ENCODE measurements around the gene GCLM.
A peak's percentile ranks its signal among the peaks of the same experiment; 100 is the strongest.
"Not testable (repeated sequence)": the region's sequence is repeated elsewhere in the genome, so short reads cannot be mapped to it uniquely, and the experiment has no call there.

Gene GCLM, protein sequence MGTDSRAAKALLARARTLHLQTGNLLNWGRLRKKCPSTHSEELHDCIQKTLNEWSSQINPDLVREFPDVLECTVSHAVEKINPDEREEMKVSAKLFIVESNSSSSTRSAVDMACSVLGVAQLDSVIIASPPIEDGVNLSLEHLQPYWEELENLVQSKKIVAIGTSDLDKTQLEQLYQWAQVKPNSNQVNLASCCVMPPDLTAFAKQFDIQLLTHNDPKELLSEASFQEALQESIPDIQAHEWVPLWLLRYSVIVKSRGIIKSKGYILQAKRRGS

DNA sequence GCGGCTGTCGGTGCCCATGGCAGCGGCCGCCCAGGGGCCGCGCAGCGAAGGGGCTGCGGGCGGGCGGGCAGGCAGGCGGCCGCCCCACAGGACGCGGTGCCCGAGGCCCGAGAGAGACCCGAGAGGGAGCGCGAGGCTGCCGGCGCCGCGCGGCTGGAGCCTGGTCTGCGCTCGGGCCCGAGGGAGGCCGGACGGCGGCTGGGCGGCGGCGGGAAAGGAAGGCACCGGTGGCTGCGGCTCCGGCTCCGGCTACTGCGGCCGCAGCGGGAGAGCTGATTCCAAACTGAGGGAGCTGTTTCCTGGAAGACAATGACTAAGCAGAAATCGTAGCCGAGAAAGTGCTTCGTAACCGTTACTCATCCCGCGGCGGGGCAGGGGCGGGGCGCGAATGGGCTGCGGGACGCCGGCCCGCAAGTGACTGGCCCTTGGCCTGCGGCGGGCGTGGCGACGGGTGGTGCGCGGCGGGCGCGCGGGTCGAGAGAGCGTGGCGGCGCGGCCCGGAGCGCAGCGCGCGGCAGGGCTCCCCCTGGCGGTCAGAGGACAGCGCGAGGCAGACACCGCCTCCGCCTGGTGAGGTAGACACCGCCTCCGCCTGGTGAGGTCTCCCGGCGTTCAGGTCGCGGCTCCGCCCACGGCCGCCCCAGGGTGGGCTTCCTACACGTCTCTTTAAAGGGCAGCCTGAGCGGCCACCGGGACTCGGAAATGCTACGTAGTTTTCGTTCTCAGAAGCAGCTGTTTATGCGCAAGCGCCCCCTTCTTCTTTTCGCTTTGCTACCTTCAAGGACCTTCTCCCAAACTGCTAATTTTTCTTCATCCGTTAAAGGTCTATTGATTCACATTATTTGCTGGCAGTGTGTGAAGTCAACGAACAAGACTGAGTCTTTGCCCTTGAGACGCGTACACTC lies at the start of gene GCLM:
Gene GCLM (minus strand): TSS at position 285 of the 905 bp plus-strand sequence. CDS start 267 bp downstream, at position 18.
- intact Hi-C loops (cut with DNase I), result loop anchor here (1.0 to 2.0 kb wide), 2 partner anchors 30 to 61 kb away; partner anchors contain the start of gene DNTTIP2
- peak; percentile 78 to 98 (median 86) for DNase-seq

DNA sequence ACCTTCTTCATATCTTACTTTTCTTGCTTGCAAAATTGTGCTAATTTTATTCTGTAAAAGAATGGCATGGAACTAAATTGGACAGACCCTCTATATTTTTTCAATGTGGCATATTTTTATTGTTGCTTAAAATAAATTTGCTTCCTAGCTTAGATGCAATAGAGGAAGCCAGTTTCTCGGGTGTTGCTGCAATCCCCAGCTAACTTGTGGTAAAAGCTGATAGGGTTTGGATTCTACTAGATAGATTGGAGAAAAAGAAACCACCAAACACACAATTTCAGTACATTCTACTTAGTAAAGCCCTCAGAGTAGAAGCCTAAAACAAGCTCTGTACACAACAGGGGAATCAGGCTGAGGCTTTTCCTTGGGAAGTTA lies 49.5 kb upstream of the GCLM start:
- no peak for DNase-seq
- intact Hi-C loops (cut with DNase I), result no loop called here

DNA sequence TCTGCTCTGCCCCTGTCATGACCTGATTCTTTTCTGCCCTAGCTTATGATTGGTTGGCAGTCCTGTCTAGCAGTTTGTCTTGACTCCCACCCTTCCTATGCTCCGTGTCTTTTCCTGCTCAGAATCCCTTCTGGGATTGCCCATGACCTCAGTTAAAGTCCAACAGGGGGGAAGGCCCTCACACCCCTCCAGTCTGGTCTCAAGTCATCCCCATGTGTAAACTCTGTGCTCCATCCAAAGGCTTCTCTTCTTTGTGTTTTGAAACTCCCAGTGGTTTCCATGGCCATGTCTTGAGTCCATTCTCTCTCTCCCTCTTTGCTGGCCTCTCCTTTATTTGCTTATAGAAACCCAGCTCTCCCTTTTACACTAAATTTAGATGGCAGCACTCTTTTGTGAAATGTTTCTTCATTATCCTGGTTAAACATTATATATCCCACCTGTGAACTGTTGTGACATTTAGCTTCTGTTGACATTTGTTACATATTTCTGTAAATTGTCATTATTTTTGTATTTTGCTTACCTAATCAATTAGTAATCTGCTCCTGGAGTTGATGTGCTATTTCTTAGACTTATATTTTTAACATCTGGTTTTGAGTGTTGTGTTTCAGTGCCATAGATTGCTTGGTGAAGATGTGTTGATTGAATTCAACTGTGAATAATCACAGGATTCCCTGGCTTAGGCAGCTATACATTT lies 48.9 kb upstream of the GCLM start:
- intact Hi-C loops (cut with DNase I), result no loop called here
- DNase-seq, result no peak

DNA sequence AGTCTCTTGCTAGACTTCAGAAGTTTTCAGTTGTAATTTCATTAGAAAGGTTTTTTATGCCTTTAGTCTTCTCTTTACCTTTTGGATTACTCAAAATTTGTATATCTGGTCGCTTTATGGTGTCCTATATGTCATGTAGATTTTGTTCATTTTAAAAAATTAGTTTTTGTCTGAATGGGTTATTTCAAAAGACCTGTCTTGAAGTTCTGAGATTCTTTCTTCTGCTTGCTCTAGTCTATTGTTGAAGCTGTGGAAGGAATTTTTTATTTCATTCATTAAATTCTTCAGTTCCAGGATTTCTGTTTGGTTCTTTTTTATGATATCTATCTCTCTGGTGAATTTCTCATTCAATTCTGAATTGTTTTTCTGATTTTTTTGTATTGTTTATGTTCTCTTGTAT lies 46.5 kb upstream of the GCLM start:
- intact Hi-C loops (cut with DNase I), result no loop called here
- no peak for DNase-seq

DNA sequence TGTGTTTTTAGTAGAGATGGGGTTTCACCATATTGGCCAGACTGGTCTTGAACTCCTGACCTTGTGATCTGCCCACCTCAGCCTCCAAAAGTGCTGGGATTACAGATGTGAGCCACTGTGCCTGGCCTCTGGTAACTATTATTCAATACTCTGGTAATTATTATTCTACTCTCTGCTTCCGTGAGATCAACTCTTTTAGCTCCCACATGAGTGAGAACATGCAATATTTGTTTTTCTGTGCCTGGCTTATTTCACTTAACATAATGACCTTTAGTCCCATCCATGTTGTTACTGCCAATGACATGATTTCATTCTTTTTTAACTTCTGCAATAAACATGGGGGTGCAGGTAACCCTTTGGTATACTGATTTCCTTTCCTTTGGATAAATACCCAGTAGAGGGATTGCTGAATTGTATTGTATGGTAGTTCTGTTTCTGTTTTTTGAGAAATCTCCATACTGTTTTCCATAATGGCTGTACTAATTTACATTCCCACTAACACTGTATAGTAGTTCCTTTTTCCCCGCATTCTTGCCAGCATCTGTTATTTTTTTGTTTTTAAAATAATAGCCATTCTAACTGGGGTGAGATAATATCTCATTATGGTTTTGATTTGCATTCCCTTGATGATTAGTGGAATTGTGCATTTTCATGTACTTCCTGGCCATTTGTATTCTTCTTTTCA lies 37.9 kb upstream of the GCLM start:
- intact Hi-C loops (cut with DNase I); DNase-seq: not testable (repeated sequence)

DNA sequence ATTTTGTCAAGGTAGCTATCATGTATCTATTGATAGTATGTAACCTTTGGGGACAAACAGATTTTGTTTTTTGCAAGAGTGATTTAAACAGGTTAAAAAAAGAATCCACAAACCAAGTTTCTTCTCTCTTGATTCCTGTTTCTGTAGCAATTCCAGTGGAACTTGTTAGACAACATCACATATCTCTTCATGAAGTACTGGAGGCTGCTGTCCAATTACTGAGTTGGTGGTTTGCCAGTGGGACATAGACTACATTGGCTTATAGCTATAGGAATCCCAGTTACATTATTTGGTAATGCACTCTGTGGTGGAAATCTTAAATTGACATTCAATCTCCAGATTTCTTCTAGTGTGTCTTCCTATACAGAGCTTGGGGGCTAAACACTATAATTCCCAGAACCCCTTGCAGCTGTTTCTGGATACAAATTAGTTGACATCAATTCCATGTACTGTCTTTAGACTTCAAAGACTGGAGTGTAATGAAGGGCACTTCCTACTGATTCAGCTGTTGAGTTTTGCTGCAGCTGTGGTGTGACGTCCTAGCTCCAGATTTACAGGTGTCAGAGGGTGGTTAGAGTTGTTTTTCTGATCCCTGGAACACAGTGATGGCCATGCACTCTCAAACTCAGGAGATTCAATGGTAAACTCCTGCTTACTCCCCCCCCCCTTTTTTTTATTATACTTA lies 29.4 kb upstream of the GCLM start:
- intact Hi-C loops (cut with DNase I), result no loop called here
- DNase-seq, result no peak

DNA sequence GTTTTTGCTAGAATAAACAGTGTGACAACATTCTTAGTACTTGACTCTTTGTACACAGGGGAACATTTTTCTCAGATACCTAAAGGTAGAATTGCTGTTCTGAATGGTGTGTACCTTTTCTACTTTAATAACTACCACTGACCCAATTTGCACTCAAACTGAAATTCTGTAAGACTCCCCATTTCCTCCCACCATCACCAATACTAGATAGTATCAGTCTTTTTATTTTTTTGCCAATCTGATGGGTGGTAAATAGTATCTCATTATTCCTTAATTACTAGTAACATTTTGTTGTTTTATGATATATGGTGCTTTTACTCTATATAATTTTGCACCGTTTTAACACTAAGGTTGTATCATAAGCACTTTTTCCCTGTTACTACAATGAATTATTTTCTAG lies 28.8 kb upstream of the GCLM start:
- intact Hi-C loops (cut with DNase I), result no loop called here
- DNase-seq, result no peak

DNA sequence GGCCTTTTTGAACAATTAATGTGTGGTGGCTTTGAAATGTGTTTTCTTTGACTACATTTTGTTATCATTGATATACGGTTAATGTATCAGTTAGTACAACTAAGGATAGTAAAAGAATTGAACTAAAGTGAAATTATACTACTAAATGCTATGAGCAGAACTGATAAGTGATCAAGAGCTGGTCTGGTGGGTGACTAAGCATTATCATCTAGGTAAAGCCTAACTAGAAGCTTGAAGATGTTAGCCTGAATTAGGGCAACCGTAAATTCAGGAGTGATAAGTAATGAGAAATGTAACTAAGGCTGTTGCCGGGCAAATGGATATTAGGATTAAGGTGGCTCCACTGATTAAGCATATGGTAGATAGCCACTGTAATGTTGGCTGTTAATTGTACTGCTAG lies 16.0 kb upstream of the GCLM start:
- DNase-seq, result no peak
- intact Hi-C loops (cut with DNase I), result no loop called here

DNA sequence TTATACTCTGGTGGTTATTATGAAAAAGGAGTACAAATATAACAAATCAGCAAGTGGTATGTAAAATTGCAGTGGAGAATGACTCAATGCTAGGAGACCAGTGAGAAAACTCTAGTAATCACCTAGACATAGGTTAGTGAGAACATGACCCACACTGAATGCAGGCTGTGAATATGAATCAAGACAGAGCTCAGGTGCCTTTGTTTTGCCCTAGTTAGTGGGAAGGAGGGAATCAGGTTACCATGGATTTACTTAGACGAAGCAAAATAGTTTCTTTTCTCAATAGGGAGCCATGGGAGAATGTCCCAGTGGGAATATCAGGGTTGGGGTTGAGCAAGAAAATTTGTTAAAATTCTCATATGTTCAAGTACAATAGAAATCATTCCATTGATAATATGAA lies 10.6 kb upstream of the GCLM start:
- intact Hi-C loops (cut with DNase I), result no loop called here

DNA sequence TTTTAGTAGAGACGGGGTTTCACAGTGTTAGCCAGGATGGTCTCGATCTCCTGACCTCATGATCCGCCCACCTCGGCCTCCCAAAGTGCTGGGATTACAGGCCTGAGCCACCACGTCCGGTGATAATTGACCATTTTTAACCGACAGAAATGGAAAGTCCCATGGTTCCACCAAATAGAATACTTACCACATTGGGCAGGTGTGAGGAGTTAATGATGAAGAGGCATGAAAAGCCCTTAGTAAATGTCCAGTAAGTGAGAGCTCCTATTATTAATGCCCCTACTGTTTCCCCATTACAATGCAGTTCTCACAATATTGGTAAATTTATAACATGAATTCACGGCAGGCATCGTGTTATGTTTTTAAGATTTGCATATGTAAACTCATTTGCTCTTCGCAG lies 8.1 kb upstream of the GCLM start:
- no peak for DNase-seq
- intact Hi-C loops (cut with DNase I), result no loop called here

More for the DNA sequence above, 10.6 kb upstream of the GCLM start:
- DNase-seq, result no peak

DNA sequence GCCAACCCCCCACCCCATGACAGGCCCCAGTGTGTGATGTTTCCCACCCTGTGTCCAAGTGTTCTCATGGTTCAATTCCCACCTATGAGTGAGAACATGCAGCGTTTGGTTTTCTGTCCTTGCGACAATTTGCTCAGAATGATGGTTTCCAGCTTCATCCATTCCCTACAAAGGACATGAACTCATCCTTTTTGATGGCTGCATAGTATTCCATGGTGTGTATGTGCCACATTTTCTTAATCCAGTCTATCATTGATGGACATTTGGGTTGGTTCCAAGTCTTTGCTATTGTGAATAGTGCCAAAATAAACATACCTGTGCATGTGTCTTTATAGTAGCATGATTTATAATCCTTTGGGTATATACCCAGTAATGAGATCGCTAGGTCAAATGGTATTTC lies 1.6 kb upstream of the GCLM start:
- intact Hi-C loops (cut with DNase I); DNase-seq: not testable (repeated sequence)

DNA sequence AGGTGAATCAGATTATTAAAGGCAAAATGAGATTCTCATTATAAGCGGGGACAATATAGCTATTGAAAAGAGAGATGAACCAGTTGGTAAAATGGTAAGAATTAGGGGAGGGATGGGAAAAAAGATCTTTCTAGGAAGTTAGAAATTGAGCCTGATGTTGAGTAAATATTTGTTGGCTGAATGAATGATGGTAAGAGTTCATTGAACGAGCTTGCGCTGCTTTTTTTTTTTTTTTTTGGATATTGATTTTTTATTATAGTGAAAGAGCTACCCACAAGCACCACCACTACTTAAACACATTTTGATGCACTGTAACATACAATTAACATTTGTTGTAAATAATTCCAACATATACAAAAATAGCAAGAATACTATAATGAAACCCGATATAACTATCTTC lies 1.1 kb upstream of the GCLM start:
- intact Hi-C loops (cut with DNase I), result no loop called here
- no peak for DNase-seq

DNA sequence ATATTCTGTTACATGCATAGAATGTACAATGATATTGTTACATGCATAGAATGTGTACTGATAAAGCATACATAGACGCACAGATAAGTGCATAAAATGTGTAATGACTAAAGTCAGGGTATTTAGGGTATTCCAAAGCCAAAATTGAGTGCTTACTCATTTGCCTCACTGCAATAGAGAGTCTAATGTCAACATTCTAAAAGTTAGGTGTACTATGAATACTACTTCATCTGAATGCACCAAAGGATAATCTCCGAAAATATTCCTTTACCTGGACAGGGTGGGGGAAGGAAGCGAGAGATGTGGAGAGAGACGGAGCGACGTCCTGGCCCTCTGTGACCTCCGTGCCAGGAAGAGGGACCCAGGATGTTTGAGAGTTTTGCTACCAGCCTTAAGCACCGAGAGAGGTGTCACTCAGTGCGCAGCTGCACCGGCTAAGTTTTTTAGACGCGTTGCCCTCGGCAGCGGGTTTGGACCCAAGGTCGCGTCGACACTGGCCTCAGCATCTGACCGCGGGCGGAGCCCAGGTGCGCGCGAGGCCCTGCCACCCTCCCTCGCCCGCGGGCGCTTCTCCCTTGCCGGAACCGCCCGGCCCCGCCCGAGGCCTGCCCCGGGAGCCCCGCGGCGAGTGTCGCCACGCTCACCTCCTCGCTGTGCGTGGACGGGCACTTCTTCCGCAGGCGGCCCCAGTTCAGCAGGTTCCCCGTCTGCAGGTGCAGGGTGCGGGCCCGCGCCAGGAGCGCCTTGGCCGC lies 660 bp downstream of the GCLM start:
- peak in 7 of 10 donors; percentile 9 to 88 (median 18) for DNase-seq
- intact Hi-C loops (cut with DNase I), result loop anchor here (1.0 to 2.0 kb wide), 2 partner anchors 29 to 60 kb away; partner anchors contain the start of gene DNTTIP2

DNA sequence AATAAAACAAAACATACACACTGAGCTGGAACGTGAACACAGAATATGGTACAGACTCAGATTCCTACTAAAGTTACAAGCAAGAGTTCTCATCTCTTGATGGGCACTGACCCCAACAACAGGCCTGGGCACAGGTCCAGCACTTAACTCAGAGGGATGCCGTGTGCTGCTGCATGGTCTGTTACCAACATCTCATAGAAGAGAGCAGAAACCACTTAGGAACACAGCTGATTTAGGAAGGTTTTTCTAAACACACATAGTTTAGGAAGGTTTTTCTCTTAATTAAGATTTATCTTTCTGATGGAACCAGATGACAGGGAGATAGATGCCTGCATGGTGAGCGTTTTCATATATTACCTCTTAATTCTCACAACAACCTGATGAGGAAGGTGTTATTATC lies 1.5 kb downstream of the GCLM start:
- intact Hi-C loops (cut with DNase I), result loop anchor here (2.0 kb wide), 1 partner anchor 59 kb away; no protein-coding TSS in a partner anchor
- DNase-seq, result peak in 2 of 10 donors; percentile 22 to 55

DNA sequence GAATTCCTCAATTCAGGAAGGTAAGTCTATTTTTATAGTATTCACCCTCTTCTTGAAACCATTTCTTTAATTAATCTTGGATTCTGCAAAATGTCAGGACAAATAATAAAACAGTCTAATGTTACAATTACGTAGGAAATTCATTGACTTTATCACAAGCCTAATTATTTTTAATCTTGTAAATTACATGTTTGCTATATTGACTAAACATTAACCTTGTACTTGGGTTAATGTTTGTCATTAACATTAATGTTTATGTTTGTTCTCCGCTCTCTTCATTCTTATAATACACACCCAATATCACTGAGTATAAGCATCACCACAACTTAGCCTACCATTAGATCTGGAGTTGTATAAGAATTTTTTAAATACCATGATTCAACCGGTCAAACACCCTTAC lies 2.8 kb downstream of the GCLM start:
- intact Hi-C loops (cut with DNase I), result no loop called here

DNA sequence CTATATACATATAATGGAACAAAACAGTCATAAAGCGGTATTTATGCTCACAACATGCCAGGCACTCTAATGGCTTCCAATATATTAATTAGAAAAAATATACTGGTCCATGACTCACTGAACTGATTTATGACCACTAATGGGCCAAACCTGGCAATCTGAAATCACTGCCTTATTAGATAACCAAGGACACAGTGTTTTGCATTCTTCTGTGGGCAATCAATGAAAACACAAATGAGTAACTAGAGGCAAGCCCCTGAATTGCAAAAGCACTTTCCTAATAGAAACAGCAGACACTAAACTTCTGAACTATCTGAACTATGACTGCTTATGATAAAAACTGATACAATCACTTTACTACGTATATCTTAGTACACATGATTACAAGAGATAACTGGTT lies 3.5 kb downstream of the GCLM start:
- intact Hi-C loops (cut with DNase I), result no loop called here
- no peak for DNase-seq

More for the DNA sequence above, 2.8 kb downstream of the GCLM start:
- DNase-seq, result no peak

DNA sequence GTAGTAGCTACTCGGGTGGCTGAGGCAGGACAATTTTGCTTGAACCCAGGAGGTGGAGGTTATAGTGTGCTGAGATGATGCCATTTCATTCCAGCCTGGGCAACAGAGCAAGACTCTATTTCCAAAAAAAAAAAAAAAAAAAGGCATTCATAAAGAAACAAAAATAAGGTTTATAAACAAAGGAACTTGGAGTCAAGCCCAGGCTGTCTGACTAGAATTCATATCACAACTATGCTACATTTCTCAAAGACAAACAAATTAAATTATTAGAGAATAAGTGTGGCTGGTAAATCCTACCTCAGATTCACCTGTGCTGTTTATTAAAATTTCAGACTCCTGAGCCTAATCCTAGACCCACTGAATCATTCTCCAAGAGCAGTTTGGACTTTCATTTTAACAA lies 4.2 kb downstream of the GCLM start:
- no peak for DNase-seq
- intact Hi-C loops (cut with DNase I), result no loop called here

DNA sequence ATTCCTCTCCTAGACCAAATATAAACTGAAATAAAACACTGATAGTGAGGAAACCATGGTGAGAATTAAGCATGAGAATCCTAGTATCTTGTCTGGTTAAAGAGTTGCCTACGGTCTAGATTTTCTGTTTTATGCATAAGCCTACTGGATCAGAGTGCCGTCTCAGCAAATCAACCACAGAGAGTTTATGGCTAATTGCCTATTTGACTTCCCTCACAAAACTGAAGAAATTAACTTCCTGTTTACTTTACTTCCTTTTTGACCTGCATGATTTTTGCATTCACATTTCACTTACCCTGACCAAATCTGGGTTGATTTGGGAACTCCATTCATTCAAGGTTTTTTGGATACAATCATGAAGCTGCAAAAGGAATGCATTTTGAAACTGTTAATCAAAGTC lies 5.0 kb downstream of the GCLM start:
- intact Hi-C loops (cut with DNase I), result no loop called here
- no peak for DNase-seq

Data from posterior cingulate gyrus (tissue), 11 donors.